RCC 7860 (cell line): ENCODE data around the gene ADAMTSL1.

Experiments used
- DNase-seq: peaks from one replicate; pipeline ENCODE4 v3.0.0-alpha.2; 2015; ENCODE audit warnings: low spot score
- FAIRE-seq: peaks from 2 replicates; lab custom pipeline; 2012; peaks lifted over from hg19 to GRCh38; lab: Jason Lieb, UNC

The ADAMTSL1 gene

DNA sequence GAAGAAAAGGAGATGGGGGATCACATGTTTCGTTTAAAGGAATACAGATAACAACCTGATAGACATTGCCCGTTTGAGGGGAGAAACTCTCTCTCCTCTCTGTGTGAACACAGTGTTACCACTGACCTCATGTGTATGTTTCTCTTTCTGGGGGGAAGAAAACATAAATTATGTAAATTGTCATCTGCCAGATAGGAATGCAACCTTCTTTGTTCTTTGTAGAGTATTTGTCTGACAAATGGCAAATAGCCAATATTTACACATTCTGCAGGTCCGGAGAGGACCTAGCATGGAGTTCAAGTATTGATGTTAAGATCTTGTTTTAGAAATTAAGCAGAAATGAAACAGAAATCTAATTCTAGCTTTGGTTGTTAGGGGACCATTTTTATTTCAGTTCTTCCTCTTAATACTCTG lies 282.8 kb downstream of the ADAMTSL1 start:
- FAIRE-seq (no peak), DNase-seq (no peak)

DNA sequence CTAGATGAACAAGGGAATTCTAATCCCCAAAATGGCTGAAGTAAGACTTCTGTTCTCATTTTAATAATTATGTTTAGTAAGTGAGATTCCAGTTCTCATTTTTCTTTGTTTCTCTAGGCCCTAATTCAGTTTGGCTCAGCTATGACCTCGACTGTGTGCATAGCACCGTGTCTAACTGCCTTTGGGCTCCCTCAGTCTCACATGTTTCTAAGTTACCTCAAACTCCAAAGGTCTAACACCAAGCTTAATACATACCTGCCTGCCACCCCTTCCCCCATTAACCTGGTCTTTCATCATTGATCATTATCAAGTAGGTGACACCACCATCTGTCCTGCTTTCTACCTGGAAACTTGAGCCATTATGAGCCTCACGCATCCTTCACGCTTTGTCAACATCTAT lies 285.9 kb downstream of the ADAMTSL1 start:
- DNase-seq: no peak
- FAIRE-seq: no peak

DNA sequence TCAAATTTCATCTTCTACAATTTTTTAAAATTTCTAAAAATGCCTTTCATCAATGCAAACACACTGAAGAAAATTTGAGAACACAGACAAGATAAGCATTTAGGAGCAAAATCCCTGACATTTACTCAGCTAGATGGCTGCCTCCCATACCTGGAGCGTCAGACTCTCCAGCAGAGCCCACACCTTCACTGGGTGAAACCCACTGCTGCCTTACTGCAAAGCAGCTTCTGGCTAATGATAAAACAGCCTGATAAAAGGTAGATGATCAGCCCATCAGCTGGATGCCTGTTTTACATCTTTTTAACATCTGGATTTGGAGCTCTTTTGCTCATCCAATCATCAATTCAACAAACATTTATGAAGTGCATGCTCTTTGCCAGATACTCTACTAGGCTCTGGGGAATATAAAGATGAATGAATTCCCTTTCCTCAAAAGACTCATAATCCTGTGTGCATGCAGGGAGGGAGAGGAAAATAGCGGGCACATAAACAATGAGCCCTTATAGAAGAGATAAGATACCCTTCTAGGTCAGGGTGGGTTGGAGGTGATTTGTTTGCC lies 287.9 kb downstream of the ADAMTSL1 start:
- FAIRE-seq: no peak
- DNase-seq: no peak

DNA sequence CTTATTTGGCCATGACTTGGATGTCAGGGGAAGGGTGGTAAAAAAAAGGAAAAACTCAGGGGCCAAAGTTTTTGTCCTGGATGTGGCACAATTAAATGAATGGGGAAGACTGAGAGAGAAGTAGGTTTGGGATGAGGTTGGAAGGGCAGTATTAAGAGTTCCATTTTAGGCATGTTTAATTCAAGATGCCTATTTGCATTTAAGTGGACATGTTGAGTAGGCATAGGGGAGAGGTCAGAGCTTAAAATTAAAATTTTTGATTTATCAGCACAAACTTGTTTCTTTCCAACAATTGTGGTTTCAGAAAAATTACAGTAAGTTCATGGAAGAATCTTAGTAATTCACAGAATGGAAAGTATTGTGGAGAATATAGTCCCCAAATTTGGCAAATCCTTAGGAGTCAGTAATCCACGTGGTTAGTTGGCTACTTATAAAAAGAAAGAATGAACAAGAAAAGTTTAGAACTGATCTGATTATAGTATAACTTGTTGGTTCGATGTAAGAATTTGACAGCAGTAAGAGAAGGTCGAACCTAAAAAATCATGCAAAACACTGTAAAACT lies 293.1 kb downstream of the ADAMTSL1 start:
- DNase-seq (no peak), FAIRE-seq (no peak)

DNA sequence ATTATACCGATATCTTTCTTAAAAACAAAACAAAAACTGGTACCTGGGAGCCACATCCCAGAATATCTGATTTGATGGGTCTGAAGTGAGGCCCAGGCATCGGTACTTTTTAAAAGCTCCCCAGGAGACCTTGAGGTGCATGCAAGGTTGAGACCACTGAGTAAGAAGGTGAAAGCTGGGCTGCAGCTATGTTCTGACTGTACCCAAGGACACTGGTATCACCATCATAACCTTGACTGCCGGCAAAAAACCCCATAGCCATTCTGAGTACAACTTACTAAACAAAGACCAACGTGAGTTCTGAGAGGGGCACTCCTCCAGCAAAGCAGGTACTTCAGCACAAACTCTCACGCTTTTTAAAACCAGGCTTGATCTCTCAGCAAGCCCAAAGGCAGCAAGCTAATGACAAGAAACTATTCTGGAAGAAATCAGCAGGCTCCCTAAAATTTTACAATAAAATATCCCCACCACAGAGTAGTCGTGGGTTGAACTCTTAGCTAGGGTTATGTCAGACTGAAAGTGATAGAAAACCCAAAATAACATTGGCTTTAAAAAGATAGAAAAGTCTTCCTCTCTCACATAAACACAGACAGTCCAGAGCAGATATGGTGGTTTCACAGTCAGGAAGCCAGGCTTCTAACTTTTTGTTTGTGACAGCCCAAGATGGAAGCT lies 295.1 kb downstream of the ADAMTSL1 start:
- DNase-seq: no peak
- no peak for FAIRE-seq

DNA sequence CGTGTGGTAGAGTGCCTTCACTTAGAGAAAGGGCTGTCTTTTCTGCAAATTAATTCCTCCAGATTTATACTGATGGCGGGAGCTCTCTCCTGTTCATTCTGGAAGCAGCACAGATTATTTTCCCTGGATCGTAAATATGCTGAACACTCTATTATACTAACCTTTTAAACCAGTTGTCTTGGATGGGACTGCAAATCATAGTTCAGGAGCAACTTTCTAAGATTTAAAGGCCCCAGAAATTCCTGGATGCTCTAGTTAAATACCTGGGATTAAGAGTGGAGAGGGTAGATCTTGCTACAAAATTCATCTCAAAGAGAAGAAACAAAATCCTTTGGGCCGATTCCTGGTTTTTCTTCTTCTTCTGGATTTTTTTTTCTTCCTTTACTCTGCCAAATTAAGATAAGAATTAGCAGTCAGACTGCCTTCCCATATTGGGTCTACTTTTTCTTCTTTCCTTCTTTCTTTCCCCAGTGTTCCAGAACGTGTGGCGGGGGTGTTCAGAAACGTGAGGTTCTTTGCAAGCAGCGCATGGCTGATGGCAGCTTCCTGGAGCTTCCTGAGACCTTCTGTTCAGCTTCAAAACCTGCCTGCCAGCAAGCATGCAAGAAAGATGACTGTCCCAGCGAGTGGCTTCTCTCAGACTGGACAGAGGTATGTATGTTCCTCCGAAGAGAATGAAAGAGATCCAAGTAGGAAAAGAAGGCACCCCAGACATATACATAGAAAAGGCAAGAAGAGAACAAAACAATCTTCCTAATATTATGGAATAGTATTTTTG lies 296.4 kb downstream of the ADAMTSL1 start:
- no peak for DNase-seq
- no peak for FAIRE-seq

DNA sequence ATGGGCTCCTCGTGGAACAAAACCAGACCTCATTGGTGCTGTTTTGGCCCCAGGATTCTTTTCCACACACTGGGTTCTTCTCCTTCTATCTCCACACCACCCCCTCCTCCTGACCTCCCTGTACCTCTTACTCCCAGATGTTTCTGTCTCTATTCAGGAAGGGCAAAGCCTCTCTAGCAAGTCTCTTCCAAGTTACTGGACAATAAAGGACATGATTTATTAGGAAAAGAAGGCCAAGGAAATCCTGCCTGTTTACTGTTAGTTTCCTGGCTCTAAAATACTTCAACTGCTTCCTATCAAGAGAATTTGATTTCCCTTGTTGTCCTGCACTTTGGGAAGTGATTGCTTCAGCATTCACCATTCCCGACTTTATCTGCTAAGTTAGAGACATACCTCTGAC lies 297.1 kb downstream of the ADAMTSL1 start:
- DNase-seq: no peak
- FAIRE-seq: no peak

DNA sequence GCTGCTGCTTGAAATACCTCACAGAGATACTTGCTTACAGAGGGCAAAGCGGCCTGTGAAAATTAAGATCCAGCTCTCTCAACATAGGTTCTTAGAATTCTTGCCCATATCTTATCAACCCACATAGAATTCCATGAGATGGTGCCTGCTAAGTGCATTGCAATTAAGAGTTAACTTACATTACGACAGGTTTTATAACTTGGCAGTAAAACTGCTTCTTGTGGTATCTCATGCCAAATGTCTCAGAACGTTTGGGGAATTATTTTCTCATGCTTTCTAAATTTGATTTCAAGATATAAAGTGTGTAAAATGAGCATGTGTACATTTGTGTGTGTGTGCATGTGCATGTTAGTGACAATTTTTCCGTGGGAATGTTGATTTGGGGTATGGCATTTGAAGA lies 297.8 kb downstream of the ADAMTSL1 start:
- no peak for DNase-seq
- FAIRE-seq: no peak

DNA sequence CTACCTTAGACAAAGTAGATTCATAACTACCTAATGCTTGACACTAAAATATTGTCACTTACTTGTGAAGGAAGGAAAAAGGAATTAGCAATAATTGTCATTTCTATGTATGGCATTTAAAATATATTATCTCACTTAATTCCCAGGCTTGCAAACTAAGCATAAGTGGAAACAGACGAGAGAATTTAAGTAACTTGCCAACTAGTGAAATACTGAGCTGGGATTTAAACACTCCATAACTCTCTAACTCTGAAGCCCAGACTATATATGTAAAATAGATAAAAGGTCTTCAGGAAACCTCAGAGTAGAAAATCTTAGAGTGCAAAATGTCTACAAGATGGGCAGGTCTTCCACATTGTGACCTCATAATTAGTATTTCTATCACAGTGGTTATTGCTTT lies 301.3 kb downstream of the ADAMTSL1 start:
- FAIRE-seq (no peak), DNase-seq (no peak)

DNA sequence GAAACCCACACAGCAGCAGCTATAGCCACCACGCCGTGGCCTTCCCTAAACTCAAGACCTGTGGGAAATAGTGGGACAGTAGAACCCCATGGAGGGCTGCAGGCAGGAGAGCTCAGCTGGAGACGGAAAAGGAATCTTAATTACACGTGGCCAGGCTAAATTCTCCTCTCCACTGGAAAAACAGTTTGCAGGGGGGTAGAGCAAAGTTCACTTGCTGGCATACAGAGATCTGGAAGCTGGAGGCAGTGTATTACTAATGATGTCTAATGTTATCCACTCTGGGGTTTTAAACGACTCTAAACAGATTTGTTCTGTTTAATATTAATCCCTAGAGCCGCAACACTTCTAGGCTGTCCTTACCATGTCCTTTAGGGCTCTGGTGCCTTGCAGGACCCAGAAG lies 302.0 kb downstream of the ADAMTSL1 start:
- no peak for DNase-seq
- FAIRE-seq: no peak

DNA sequence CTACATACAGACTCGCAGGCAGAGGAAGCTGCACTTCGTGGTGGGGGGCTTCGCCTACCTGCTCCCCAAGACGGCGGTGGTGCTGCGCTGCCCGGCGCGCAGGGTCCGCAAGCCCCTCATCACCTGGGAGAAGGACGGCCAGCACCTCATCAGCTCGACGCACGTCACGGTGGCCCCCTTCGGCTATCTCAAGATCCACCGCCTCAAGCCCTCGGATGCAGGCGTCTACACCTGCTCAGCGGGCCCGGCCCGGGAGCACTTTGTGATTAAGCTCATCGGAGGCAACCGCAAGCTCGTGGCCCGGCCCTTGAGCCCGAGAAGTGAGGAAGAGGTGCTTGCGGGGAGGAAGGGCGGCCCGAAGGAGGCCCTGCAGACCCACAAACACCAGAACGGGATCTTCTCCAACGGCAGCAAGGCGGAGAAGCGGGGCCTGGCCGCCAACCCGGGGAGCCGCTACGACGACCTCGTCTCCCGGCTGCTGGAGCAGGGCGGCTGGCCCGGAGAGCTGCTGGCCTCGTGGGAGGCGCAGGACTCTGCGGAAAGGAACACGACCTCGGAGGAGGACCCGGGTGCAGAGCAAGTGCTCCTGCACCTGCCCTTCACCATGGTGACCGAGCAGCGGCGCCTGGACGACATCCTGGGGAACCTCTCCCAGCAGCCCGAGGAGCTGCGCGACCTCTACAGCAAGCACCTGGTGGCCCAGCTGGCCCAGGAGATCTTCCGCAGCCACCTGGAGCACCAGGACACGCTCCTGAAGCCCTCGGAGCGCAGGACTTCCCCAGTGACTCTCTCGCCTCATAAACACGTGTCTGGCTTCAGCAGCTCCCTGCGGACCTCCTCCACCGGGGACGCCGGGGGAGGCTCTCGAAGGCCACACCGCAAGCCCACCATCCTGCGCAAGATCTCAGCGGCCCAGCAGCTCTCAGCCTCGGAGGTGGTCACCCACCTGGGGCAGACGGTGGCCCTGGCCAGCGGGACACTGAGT lies 303.2 kb downstream of the ADAMTSL1 start:
- FAIRE-seq: no peak
- no peak for DNase-seq

DNA sequence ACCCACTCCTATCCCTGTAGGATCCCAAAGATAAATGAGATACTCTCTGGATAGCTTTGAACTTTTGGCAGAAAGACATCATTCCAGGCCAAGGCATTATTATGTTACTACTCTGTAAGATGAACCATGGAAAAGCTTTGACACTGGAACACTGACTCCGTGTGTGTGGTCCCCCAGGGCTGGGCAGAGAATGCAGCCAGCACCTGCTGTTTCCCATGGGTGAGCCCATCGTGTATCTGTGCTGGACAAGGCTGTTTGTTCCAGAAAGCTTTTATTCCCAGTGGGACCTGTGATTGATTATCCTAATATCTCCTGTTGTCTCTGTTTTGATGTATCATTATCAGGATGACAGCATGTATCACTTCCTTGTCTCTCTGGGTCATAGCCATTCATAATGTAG lies 304.2 kb downstream of the ADAMTSL1 start:
- FAIRE-seq (no peak), DNase-seq (no peak)

DNA sequence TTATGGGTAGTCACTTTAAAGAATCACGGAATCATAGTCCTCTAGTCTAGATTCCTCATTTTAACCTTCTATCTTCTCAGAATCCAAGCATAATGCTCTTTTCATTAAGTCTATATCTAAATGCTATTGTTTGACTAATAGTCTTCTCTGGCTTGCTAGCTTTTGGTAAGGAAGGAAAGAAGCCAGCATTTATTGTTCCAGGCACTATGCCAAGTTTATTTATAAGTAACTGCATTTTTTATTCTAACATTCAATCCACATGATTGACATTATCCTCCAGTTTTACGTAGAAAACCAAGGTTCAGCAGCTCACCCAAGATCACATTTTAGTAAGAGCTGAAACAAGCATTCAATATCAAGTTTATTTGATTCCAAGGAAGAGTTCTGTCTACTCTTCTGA lies 304.9 kb downstream of the ADAMTSL1 start:
- DNase-seq (no peak), FAIRE-seq (no peak)

DNA sequence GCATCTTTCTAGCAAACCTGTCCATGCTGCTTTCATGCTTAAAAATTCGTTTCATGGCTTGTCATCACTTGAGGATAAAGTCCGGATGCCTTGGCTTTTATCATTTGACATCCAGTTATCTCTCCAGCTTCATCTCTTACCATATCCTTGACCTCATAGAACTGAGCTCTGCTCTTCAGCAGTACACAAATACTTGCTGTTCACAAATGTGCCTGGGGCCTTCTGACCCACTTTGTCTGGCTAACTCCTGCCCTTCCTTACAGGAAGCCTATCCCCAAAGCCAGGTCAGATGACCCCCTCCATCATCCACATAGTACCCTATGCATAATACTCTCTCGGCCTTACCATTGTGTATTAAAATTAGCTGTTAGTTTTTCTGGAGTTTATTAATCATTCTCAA lies 310.0 kb downstream of the ADAMTSL1 start:
- DNase-seq (no peak), FAIRE-seq (no peak)

DNA sequence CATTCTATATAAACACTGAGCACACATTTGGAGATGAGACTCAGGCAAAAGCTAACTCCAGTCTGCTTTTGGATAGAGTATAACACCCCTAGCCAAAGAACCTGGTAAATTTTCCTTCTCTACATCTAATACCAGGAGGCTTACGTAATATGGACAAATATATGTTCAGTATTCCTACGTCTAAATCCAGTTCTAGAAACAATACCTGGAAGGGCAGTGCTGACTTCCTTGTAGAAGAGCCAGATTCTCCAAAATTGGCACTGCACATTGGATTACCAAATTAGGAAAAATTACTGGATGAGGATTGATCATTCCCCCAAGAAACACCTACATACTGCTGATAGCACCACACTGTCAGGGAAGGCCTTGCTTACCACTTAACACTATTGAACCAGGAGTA lies 311.7 kb downstream of the ADAMTSL1 start:
- DNase-seq (no peak), FAIRE-seq (no peak)

DNA sequence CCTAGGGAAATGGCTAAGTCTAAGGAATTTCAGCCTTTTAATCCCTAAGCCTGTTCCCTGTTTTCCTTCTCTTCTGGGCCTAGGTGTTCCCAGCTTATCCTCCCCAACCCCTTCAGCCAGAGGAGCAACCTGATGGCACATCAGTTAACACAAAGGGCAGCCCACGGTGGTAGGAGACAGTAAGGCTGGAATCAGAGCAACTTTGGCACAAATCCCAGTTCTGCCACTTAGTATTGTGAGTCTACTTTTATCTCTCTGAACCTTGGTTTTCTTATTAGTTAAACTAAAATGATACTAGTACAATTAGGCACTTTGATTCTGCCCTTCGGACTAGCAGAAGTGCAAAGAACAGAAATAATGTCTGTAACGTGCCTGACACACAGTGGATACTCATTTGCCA lies 312.2 kb downstream of the ADAMTSL1 start:
- FAIRE-seq (no peak), DNase-seq (no peak)

DNA sequence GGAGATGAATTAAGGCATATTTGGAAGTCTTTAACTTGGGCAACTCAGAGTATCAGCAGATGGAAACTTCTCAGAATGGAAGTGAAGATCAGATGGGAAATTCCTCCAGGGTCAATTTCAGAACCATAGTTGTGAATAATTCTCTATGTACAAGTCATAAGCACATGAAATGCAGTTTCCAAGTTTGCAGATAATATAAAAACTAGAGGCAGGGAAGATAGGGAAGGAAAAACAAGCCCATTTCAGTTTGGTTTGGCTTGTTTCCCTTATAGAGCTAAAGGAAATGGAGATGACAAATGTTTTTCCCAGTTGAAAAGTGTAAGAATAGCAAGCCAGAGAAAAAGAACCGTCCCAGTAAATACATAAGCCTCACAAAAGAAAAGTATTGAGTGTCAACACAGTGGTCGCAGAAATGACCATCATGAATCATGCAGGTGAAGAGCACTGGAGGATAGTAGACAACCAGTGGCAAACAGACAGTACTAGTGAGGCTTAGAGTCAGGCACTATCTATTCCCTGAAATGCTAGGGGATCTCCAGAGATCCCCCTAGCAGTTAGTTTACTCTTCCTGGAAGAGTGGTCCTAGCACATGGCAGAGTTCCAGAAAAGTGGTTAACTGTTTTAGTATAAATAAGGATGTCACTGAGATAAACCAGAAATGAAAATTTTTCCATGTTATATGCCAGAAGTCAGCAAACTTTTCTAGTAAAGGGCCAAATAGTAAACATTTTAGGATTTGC lies 313.1 kb downstream of the ADAMTSL1 start:
- DNase-seq: no peak

DNA sequence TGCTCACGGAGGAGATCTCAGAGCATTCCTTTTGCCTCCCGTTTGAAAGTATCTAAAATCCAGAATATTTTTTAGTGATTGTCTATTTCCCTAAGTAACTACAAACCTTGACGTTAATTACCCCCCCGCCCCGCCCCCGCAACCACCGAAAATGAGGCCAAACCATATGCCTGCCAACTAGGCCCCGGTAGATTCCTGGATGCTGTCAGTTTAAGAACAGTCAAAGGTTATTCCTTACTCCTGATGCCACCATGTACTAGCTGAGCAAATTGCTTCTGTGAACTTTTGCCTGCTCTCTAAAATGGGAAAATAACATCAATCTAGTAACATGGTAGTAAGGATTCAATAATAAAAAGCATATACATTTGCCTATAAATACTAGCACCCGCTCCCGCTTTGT lies 314.3 kb downstream of the ADAMTSL1 start:
- FAIRE-seq (no peak), DNase-seq (no peak)

More for the DNA sequence above, 313.1 kb downstream of the ADAMTSL1 start:
- FAIRE-seq: no peak

DNA sequence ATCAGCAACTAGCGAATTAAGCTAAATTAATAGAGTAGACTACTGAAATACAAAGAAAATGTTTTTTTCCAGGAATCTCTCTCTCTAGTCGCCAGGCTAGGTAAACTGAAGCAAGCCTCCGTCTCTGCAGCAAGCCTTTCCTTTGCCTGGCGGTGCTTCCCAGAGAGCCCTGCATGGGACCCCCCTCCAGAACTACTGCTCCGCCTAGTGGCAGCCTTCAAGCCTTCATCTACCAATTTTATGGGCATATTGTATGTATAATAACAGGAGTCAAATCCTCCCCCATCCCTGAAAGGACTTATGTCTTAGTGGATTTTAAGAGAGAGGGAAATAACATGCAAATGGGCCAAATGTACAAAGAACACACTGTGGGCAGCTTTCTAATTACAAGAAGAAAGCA lies 317.1 kb downstream of the ADAMTSL1 start:
- DNase-seq (no peak), FAIRE-seq (no peak)

DNA sequence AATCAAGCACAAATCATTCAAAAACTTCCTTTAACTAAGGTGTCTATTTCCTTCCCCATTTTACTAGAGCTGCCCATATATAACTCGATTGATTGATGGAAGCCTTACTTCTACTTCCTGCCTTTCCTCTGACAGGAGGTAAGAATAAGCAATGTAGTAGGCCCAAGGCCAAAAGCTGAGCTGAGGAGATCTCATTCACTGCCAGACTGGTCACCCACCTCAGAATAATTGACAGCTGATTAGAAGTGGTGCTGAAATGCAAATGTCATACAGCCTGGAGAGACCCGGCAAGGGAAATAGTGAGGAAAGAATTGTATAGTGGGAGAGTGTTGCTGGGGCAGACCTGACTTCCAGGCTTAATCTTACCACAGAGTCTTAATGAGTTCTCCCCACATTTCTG lies 319.2 kb downstream of the ADAMTSL1 start:
- DNase-seq: no peak

More for the DNA sequence above, 319.2 kb downstream of the ADAMTSL1 start:
- FAIRE-seq: no peak
